Ascending aorta (tissue), 2 donors: ENCODE data around the gene TEC. TPM values are rescaled to one million over a fixed set of nuclear protein-coding genes. Genes with fewer than 3 reads are reported as not detected.
"Not testable (repeated sequence)": the region's sequence is repeated elsewhere in the genome, so short reads cannot be mapped to it uniquely, and the experiment has no call there.

Source experiments
- DNase-seq, 2 donors: peaks; one replicate each; pipeline ENCODE4 v3.0.0-alpha.2; 2019; ENCODE audit warnings: low spot score in 2 of 2
- H3K27ac ChIP-seq, 2 donors: fragments of 200-600 bp; sonication (generic); one replicate each; pipeline ENCODE4 v1.5.1; 2016 to 2017; ENCODE audit warnings: mild to moderate bottlenecking in 1 of 2
- H3K27me3 ChIP-seq: fragments of 200-600 bp; sonication (generic); one replicate; pipeline ENCODE4 v1.5.1; 2017
- H3K36me3 ChIP-seq, 2 donors: fragments of 200-600 bp; sonication (generic); one replicate each; pipeline ENCODE4 v1.5.1; 2016
- H3K4me1 ChIP-seq, 2 donors: fragments of 200-600 bp; sonication (generic); one replicate each; pipeline ENCODE4 v1.5.1; 2016 to 2017; ENCODE audit warnings: mild to moderate bottlenecking in 1 of 2
- H3K4me3 ChIP-seq, 2 donors: fragments of 200-600 bp; sonication (generic); one replicate each; pipeline ENCODE4 v1.5.1; 2016 to 2017; ENCODE audit warnings: mild to moderate bottlenecking in 1 of 2
- H3K9me3 ChIP-seq, 2 donors: fragments of 200-600 bp; sonication (generic); one replicate each; pipeline ENCODE4 v1.5.1; 2016
- intact Hi-C: fragments of 100-400 bp; cut with DNase I; formaldehyde crosslinking; loops from one replicate; pipeline ENCODE4 v1.15.1; 2023
- total RNA-seq: library from RNA; depleted of rRNA; stranded (reverse); fragments of >200 nt; gene quantifications from one replicate; pipeline ENCODE4 v1.1.0, GENCODE V29; 2016
- TF ChIP-seq, protein P1 (sequence below), 3 experiments: fragments of 200-600 bp in 2 of 3; fragments of 450-650 bp in 1 of 3; sonication (generic) in 2 of 3; IDR thresholded peaks; one replicate each; pipeline ENCODE4 v1.5.1; 2016 to 2019; ENCODE audit warnings: antibody characterized with exemption in 3 of 3, mild to moderate bottlenecking in 1 of 3, moderate library complexity in 1 of 3

Gene TEC
- total RNA-seq, 1 donor from 2014 or later = 4.5 TPM

DNA sequence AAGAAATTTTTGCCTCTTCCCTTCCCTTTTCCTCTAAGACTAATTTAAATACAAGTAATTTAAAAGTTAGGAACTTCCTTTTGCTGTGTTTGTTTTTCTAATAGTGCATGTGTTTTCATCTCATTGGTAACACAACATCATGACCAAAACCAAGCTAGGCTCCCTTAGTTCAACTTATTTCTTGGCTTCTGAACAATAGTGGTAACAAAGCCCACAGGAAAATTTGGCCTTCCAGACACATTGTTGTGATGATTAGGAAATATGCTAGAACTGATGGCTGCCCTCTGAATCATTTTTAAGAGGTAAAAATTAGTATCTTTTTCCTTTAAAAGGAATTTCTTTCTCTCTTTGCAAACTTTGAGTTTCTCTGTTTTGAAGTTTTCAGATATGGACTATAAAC lies 25.5 kb upstream of the TEC start:
- no peak overlapping the region for H3K4me3 ChIP-seq
- intact Hi-C loops = no loop called here
- TF ChIP-seq, protein P1, sequence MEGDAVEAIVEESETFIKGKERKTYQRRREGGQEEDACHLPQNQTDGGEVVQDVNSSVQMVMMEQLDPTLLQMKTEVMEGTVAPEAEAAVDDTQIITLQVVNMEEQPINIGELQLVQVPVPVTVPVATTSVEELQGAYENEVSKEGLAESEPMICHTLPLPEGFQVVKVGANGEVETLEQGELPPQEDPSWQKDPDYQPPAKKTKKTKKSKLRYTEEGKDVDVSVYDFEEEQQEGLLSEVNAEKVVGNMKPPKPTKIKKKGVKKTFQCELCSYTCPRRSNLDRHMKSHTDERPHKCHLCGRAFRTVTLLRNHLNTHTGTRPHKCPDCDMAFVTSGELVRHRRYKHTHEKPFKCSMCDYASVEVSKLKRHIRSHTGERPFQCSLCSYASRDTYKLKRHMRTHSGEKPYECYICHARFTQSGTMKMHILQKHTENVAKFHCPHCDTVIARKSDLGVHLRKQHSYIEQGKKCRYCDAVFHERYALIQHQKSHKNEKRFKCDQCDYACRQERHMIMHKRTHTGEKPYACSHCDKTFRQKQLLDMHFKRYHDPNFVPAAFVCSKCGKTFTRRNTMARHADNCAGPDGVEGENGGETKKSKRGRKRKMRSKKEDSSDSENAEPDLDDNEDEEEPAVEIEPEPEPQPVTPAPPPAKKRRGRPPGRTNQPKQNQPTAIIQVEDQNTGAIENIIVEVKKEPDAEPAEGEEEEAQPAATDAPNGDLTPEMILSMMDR (IDR thresholded peaks at IDR 0.05) = no peak
- no peaks in the 10 kb centered on the region for H3K27me3 ChIP-seq
- no peak for DNase-seq
- H3K27ac ChIP-seq = no peak overlapping the region
- H3K9me3 ChIP-seq = no peaks in the 10 kb centered on the region
- H3K36me3 ChIP-seq = no peaks in the 10 kb centered on the region
- no peaks in the 10 kb centered on the region for H3K4me1 ChIP-seq

DNA sequence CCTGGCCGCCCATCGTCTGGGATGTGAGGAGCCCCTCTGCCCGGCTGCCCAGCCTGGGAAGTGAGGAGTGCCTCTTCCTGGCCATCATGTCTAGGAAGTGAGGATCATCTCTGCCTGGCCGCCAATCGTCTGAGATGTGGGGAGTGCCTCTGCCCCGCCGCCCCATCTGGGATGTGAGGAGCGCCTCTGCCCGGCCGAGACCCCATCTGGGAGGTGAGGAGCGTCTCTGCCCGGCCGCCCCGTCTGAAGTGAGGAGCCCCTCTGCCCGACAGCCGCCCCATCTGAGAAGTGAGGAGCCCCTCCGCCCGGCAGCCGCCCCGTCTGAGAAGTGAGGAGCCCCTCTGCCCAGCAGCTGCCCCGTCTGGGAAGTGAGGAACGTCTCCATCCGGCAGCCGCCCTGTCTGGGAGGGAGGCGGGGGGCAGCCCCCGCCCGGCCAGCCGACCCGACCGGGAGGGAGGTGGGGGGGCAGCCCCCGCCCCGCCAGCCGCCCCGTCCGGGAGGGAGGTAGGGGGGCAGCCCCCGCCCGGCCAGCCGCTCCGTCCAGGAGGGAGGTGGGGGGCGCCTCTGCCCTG lies 22.7 kb upstream of the TEC start:
- not testable (repeated sequence) for H3K27ac ChIP-seq, H3K9me3 ChIP-seq

DNA sequence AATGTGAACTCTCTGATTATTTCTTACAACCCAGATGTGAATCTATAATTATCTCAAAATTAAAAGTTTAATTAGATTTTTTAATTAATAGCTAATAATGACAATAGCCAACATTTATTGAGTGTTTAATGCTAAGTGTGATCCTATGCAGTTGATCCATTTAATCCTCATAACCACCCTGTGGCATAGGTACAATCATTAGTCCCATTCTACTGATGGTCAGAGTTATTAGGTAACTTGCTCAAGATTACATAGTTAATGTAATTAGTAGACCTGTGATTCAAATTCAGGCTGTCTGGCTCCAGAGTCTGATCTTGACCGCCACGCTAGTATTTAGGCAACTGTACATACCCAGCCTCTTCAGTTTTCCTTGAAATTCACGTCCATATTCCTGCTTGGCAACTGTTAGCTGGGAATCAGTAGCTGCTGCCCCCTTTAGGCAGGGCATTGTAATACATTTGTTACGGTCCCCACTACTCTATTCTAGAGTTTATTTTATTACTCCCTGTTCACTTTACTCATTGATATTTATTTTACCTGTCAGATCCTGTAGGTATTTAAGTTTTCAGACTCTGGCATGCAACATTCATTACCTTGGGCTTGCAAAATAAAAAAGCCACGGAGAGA lies 20.6 kb upstream of the TEC start:
- Histone ChIP-seq H3K27ac (no peak overlapping the region), H3K9me3 (peaks cover 0 to 7% of the 10 kb centered on the region in 2 donors), H3K36me3 (no peaks in the 10 kb centered on the region), H3K4me3 (no peak overlapping the region), H3K4me1 (no peaks in the 10 kb centered on the region), H3K27me3 (no peaks in the 10 kb centered on the region)
- intact Hi-C loops = no loop called here
- TF ChIP-seq, protein P1 (IDR thresholded peaks at IDR 0.05) = peak in 1 of 3 experiments; percentile 25
- DNase-seq = no peak

More for the DNA sequence above, 22.7 kb upstream of the TEC start:
- H3K27me3 ChIP-seq, H3K4me1 ChIP-seq, intact Hi-C loops, DNase-seq, H3K36me3 ChIP-seq, H3K4me3 ChIP-seq: not testable (repeated sequence)

DNA sequence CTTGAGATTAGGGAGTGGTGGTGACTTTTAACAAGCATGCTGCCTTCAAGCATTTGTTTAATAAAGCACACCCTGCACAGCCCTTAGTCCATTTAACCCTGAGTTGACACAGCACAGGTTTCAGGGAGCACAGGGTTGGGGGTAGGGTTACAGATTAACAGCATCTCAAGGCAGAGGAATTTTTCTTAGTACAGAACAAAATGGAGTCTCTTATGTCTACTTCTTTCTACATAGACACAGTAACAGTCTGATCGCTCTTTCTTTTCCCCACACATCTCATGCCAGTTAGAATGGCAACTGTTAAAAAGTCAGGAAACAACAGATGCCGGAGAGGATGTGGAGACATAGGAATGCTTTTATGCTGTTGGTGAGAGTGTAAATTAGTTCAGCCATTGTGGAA lies 16.4 kb upstream of the TEC start:
- H3K36me3 ChIP-seq, intact Hi-C loops, DNase-seq, H3K27me3 ChIP-seq, H3K4me3 ChIP-seq, H3K4me1 ChIP-seq, H3K27ac ChIP-seq: not testable (repeated sequence)
- H3K9me3 ChIP-seq = peaks cover 8 to 38% of the 10 kb centered on the region in 2 donors

DNA sequence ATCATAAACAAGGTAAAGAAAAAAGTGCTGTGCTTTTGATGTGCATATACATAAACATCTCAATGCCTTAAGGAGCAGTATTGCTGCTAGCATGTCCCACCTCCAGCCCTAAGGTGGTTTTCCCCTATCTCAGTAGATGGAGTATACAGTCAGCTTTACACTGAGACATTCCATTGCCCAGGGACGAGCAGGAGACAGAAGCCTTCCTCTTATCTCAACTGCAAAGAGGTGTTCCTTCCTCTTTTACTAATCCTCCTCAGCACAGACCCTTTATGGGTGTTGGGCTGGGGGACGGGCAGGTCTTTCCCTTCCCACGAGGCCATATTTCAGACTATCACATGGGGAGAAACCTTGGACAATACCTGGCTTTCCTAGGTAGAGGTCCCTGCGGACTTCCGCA lies 16.0 kb upstream of the TEC start:
- H3K4me3 ChIP-seq, H3K27me3 ChIP-seq, H3K36me3 ChIP-seq, DNase-seq, H3K4me1 ChIP-seq, intact Hi-C loops, H3K27ac ChIP-seq: not testable (repeated sequence)
- H3K9me3 ChIP-seq = peaks cover 8 to 42% of the 10 kb centered on the region in 2 donors

DNA sequence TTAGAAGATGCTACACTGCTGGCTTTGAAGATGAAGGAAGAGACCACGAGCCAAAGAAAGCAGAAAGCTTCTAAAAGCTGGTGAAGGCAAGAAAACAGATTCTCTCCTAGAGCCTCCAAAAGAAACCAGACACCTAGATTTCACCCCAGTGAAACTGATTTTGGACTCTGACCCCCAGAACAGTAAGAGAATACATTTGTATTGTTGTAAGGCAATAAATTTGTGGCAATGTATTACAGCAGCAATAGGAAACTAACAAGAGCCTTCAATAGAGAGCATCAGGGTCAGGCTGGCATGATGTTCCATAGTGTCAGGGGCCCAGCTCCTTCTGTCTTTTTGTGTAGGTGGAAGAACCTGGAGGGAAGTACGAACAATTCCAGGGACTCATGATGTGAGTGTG lies 6.0 kb upstream of the TEC start:
- Histone ChIP-seq H3K4me3 (no peak overlapping the region), H3K36me3 (no peaks in the 10 kb centered on the region), H3K27me3 (no peaks in the 10 kb centered on the region), H3K27ac (no peak overlapping the region), H3K9me3 (peaks cover 0 to 18% of the 10 kb centered on the region in 2 donors), H3K4me1 (no peaks in the 10 kb centered on the region)
- no peak for DNase-seq
- TF ChIP-seq, protein P1 (IDR thresholded peaks at IDR 0.05) = no peak
- intact Hi-C loops = no loop called here

DNA sequence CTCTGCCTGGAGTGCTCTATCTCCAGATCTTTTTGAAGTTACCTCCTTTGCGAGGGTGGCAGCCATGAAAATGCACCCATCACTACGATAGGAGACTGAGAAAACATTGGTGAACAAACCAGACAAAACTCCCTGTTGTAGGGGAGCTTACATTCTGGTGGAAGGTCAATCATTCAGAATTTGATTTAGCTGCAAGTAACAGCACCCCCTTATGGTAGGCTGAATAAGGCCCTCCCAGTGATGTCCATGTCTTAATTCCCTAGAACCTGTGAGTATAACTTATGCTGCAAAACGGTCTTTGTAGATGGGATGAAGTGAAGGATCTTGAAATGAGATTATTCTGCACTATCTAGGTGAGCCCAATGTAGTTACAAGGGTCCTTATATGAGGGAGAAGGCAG lies 5.6 kb upstream of the TEC start:
- no peak overlapping the region for H3K4me3 ChIP-seq
- H3K27me3 ChIP-seq = no peaks in the 10 kb centered on the region
- intact Hi-C loops = no loop called here
- H3K4me1 ChIP-seq = peaks cover 0 to under 1% of the 10 kb centered on the region in 2 donors
- no peak overlapping the region for H3K27ac ChIP-seq
- DNase-seq = no peak
- peaks cover 0 to 14% of the 10 kb centered on the region in 2 donors for H3K9me3 ChIP-seq
- TF ChIP-seq, protein P1 (IDR thresholded peaks at IDR 0.05) = peak in 1 of 3 experiments; percentile 22
- no peaks in the 10 kb centered on the region for H3K36me3 ChIP-seq
